Coronary artery (tissue), 2 donors: ENCODE data around the gene EHMT1.
"Not testable (repeated sequence)": the region's sequence is repeated elsewhere in the genome, so short reads cannot be mapped to it uniquely, and the experiment has no call there.

Experiments used
- DNase-seq: peaks from one replicate; pipeline ENCODE4 v3.0.0-alpha.2; 2017; ENCODE audit warnings: low spot score
- H3K27ac ChIP-seq, 2 donors: fragments of 200-600 bp; sonication (generic); one replicate each; pipeline ENCODE4 v1.5.1; 2016 to 2019
- H3K4me3 ChIP-seq: fragments of 200-600 bp; sonication (generic); 2 replicates; pipeline ENCODE4 v1.5.1; 2016; ENCODE audit warnings: mild to moderate bottlenecking, moderate library complexity
- TF ChIP-seq, protein P1 (sequence below): fragments of 200-600 bp; sonication (generic); IDR thresholded peaks from one replicate; pipeline ENCODE4 v1.5.1; 2019; ENCODE audit warnings: antibody characterized with exemption

The EHMT1 gene

GRCh38 chr9:137733429-137733828, 114.6 kb downstream of the EHMT1 start:
- no peak for DNase-seq
- H3K4me3 ChIP-seq = no peak overlapping the region
- H3K27ac ChIP-seq = no peak overlapping the region
- TF ChIP-seq, protein P1, sequence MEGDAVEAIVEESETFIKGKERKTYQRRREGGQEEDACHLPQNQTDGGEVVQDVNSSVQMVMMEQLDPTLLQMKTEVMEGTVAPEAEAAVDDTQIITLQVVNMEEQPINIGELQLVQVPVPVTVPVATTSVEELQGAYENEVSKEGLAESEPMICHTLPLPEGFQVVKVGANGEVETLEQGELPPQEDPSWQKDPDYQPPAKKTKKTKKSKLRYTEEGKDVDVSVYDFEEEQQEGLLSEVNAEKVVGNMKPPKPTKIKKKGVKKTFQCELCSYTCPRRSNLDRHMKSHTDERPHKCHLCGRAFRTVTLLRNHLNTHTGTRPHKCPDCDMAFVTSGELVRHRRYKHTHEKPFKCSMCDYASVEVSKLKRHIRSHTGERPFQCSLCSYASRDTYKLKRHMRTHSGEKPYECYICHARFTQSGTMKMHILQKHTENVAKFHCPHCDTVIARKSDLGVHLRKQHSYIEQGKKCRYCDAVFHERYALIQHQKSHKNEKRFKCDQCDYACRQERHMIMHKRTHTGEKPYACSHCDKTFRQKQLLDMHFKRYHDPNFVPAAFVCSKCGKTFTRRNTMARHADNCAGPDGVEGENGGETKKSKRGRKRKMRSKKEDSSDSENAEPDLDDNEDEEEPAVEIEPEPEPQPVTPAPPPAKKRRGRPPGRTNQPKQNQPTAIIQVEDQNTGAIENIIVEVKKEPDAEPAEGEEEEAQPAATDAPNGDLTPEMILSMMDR = no peak

GRCh38 chr9:137734181-137734580, 115.4 kb downstream of the EHMT1 start:
- DNase-seq = no peak
- TF ChIP-seq, protein P1 = no peak
- Histone ChIP-seq H3K4me3 (no peak overlapping the region), H3K27ac (no peak overlapping the region)

- DNase-seq, H3K4me3 ChIP-seq, H3K27ac ChIP-seq: not testable (repeated sequence)
Observed at GRCh38 chr9:137738182-137738696, 119.4 kb downstream of the EHMT1 start.

DNA sequence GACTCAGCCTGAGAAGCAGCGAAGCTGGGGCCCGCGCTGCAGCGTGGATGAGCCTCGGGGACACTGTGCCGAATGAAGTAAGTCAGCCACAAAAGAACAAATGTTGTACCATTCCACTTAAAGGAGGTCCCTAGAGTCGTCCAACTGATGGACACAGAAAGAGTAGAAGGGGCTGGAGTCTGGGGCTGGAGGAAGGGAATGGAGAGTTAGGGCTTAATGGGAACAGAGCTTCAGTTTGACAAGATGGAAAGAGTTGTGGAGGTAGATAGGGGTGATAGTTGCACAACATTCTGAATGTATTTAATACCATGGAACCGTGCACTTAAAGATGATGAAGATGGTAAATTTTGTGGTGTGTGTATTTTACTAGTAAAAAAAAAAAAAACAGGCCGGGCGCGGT, 119.9 kb downstream of the EHMT1 start:
- no peak for DNase-seq
- TF ChIP-seq, protein P1 = no peak
- no peak overlapping the region for H3K27ac ChIP-seq
- H3K4me3 ChIP-seq = no peak overlapping the region

DNA sequence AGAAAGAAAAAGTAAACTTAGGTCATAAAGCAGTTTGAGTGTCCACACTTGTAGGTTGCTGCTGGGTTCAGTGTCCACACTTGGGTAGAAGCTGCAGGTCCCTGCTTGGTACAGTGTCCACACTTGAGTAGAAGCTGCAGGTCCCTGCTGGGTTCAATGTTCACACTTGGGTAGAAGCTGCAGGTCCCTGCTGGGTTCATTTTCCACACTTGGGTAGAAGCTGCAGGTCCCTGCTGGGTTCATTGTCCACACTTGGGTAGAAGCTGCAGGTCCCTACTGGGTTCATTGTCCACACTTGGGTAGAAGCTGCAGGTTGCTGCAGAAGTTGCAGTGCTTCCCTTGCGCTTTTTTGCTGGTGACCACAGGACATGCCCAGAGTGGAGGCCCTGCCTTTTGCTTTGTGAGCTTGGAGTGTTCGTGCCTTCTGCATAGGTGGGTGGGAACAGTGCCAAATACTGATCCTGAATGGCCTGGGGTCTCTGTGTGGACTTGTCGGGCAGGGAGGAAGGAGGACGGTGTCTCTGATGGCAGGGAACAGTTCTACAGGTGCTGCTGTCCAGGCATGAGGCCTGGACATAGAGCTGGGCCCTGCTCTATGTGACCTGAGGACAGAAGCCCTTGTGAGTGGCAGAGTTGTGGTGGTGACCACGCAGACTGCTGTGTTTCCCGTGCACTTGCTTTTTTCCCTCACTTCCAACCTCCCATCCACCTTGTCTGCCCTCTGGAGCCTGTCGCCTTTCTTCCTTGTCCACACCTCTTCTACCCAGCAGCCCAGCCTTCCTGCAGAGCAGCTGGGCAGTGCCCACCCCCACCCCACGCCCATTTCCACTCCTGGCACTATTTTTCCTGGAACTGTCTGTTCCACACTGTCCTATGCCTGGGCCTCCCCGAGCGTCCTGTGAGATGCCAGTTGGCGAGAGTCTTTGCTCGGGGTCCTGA, 120.8 kb downstream of the EHMT1 start:
- Histone ChIP-seq H3K27ac (no peak overlapping the region), H3K4me3 (no peak overlapping the region)
- DNase-seq = no peak
- TF ChIP-seq, protein P1 = no peak

DNA sequence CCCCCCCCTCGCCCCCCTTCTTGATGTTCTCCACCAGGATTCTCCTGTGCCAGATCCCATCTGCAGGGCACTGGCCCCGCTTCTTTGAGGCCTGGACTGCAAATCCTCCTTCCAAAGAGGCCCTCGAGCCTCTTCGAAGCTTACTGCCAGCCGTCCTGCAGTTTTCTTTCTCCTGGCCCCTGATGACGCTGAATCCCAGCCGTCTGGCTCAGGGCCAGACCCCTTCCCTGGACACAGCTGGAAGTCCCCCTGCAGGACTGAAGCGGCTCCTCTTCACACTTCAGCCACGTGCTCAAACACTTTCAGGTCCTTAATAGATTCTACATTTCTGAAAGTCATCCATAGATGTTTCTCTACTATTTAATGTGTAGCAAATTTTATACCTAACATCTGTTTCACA, 121.5 kb downstream of the EHMT1 start:
- Histone ChIP-seq H3K27ac (no peak overlapping the region), H3K4me3 (no peak overlapping the region)
- TF ChIP-seq, protein P1 = no peak
- DNase-seq = no peak

- DNase-seq = no peak
- Histone ChIP-seq H3K27ac (no peak overlapping the region), H3K4me3 (no peak overlapping the region)
- TF ChIP-seq, protein P1 = no peak
Observed at GRCh38 chr9:137741330-137741729, 122.5 kb downstream of the EHMT1 start.
